GM19372 (cell line): ENCODE data around the gene ALDH2.

Experiments
- ATAC-seq: cut with Tn5 transposase; IDR thresholded peaks from one replicate; pipeline ENCODE4 v1.9.1; 2021; ENCODE audit warnings: mild to moderate bottlenecking, low read depth, moderate library complexity; ENCODE audit not compliant: unreplicated experiment

Gene ALDH2

DNA sequence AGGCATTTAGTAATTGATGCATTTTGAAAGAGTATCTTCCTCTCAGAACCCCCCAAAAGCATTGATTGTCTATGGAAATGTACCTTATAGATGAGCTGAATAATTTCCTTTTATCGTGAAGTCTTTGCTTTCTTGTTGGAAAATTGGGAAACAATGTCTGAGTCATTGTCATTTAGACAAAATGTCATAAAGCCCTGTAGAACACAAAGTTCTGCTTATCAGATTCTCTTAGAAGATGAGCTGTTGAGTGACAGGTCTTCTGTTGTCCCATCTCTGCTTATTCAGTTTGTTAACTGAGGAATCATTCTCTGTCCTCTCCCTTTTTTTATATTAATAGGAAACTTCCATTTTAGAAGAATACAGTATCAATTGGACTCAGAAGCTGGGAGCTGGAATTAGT is 98.2 kb downstream of the ALDH2 start:
- ATAC-seq: no peak
